ENCODE data around the gene NGDN. TPM values are rescaled to one million over a fixed set of nuclear protein-coding genes. Genes with fewer than 3 reads are reported as not detected.

Gene NGDN
- polyA plus RNA-seq, 1 of the 3 experiments (the other 2 are of a cell fraction): 64.3 TPM

DNA sequence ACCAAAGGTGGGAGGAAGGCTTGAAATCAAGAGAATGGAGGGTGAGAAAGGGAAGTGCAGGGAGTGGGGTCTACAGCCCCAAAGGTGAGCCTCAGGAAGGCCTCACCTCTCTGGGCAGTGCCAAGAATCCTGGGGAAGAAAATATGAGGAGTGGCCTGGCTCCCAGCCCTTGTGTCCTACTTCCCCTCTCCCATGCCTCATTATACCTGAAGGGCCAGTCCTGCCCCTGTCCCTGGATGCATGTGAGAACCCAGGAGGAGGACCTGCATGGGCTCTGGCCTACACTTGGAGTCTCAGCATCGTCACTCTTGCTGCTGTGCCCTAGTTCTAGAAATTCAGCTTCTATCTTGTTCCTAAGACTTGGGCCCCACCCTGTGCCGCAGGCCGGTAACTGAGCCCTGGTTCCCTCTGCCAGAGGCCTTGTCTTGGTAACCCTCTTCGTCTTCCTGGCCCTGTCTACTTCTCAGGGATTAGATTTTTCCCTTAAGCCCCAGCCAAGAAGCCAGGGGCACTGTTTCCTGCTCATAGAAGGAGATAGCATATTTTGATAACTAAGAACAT, 23.1 kb upstream of the NGDN start:
- H3F3A ChIP-seq (replicated peaks; ENCODE audit: insufficient read depth): no peaks in the 10 kb centered on the region
- CTCF ChIA-PET: interaction anchor here (1.0 kb wide), 1 partner anchor 26 kb away, joined by 3 read pairs; no protein-coding TSS in a partner anchor
- H3K27ac ChIP-seq (ENCODE audit: low read depth in 2 of 2, low read length in 1 of 2): no peak overlapping the region
- POLR2A ChIA-PET: no interaction called here
- TF ChIP-seq, protein P1, sequence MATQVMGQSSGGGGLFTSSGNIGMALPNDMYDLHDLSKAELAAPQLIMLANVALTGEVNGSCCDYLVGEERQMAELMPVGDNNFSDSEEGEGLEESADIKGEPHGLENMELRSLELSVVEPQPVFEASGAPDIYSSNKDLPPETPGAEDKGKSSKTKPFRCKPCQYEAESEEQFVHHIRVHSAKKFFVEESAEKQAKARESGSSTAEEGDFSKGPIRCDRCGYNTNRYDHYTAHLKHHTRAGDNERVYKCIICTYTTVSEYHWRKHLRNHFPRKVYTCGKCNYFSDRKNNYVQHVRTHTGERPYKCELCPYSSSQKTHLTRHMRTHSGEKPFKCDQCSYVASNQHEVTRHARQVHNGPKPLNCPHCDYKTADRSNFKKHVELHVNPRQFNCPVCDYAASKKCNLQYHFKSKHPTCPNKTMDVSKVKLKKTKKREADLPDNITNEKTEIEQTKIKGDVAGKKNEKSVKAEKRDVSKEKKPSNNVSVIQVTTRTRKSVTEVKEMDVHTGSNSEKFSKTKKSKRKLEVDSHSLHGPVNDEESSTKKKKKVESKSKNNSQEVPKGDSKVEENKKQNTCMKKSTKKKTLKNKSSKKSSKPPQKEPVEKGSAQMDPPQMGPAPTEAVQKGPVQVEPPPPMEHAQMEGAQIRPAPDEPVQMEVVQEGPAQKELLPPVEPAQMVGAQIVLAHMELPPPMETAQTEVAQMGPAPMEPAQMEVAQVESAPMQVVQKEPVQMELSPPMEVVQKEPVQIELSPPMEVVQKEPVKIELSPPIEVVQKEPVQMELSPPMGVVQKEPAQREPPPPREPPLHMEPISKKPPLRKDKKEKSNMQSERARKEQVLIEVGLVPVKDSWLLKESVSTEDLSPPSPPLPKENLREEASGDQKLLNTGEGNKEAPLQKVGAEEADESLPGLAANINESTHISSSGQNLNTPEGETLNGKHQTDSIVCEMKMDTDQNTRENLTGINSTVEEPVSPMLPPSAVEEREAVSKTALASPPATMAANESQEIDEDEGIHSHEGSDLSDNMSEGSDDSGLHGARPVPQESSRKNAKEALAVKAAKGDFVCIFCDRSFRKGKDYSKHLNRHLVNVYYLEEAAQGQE (IDR thresholded peaks at IDR 0.05; ENCODE audit: low read depth, low read length): no peak
- TF ChIP-seq RXRA (IDR thresholded peaks at IDR 0.05; ENCODE audit: borderline replicate concordance, low read depth) (no peak), NFIC (IDR thresholded peaks at IDR 0.05; ENCODE audit: borderline replicate concordance) (no peak)
- DNase-seq: no peak
- peaks cover 11% of the 10 kb centered on the region for H3K27me3 ChIP-seq (ENCODE audit: insufficient read depth)
- H3K9me3 ChIP-seq: no peaks in the 10 kb centered on the region
- no peak overlapping the region for H2AFZ ChIP-seq (ENCODE audit: low read depth)
- no peaks in the 10 kb centered on the region for H4K20me1 ChIP-seq (ENCODE audit: insufficient read depth)
- no peaks in the 10 kb centered on the region for H3K36me3 ChIP-seq (replicated peaks in 1 of 2; ENCODE audit: control insufficient read depth in 1 of 2, insufficient read depth in 2 of 2, low read length in 1 of 2)
- no peak overlapping the region for H3K4me3 ChIP-seq (ENCODE audit: low read depth in 2 of 2, low read length in 1 of 2)
- H3K9ac ChIP-seq: no peak overlapping the region
- no peaks in the 10 kb centered on the region for H3K79me2 ChIP-seq (ENCODE audit: insufficient read depth)
- H3K9me2 ChIP-seq: no peaks in the 10 kb centered on the region
- H3K4me1 ChIP-seq (ENCODE audit: control insufficient read depth in 1 of 2, insufficient read depth in 2 of 2, low read depth in 1 of 2, low read length in 1 of 2): no peaks in the 10 kb centered on the region
- WGBS (ENCODE audit: low lambda C conversion rate): 50% methylated on average over 4 of the region's 4 CpGs
- H3K4me2 ChIP-seq: no peak overlapping the region

DNA sequence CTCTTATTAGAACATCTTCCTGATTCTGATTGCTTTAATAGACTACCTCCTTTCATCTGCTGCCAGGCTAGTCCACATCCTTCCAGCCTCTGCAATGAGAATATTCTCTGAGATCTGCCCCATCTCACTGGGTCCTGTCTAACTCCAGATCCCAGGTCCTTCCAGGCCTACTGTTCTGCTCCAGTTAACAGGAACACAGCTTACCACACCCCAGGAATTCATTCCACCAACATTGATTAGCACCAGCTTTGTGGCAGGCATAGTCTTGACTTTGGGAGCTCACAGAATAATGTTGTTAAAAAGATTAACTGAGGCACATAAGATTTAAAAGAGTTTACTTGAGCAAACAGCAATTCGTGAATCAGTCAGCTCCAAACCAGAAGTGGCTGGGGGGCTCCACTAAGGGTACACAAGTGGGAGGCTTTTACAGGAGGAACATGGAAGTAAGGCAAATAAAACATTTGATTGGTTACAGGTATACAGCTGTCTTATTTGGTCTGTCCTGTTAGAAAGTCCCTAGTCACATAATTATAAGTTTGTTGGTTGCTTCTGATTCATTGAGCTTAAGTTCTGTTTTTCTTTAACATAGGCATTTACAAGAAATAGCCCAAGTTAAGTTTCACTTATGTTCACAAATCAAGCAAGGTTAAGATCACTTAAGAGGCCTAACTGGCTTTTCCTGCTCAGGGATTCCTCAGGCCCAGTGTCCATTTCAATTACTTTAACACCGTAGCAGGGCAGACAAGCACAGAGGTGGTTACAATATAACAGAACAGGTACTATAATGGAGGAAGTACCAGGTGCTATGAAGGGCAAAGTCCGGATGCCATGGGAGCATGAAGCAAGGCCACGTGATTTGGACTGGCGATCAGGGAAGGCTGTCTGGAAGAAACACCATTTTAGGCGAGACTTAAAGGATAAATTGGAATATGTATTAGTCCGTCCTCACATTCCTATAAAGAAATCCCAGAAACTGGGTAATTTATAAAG, 21.8 kb upstream of the NGDN start:
- no peak for DNase-seq
- H3K36me3 ChIP-seq (replicated peaks in 1 of 2; ENCODE audit: control insufficient read depth in 1 of 2, insufficient read depth in 2 of 2, low read length in 1 of 2): no peaks in the 10 kb centered on the region
- H3K79me2 ChIP-seq (ENCODE audit: insufficient read depth): no peaks in the 10 kb centered on the region
- H3F3A ChIP-seq (replicated peaks; ENCODE audit: insufficient read depth): no peaks in the 10 kb centered on the region
- H2AFZ ChIP-seq (ENCODE audit: low read depth): no peak overlapping the region
- H3K9ac ChIP-seq: no peak overlapping the region
- no peak overlapping the region for H3K27ac ChIP-seq (ENCODE audit: low read depth in 2 of 2, low read length in 1 of 2)
- no peaks in the 10 kb centered on the region for H4K20me1 ChIP-seq (ENCODE audit: insufficient read depth)
- ChIA-PET POLR2A (no interaction called here), CTCF (interaction anchor here (1.2 kb wide), 1 partner anchor 11 kb away, joined by 3 read pairs; no protein-coding TSS in a partner anchor)
- H3K4me1 ChIP-seq (ENCODE audit: control insufficient read depth in 1 of 2, insufficient read depth in 2 of 2, low read depth in 1 of 2, low read length in 1 of 2): no peaks in the 10 kb centered on the region
- no peak overlapping the region for H3K4me2 ChIP-seq
- no peaks in the 10 kb centered on the region for H3K9me3 ChIP-seq
- WGBS (ENCODE audit: low lambda C conversion rate): 44% methylated on average over 7 of the region's 7 CpGs
- no peak overlapping the region for H3K4me3 ChIP-seq (ENCODE audit: low read depth in 2 of 2, low read length in 1 of 2)
- TF ChIP-seq MEF2A (IDR thresholded peaks at IDR 0.05; ENCODE audit: borderline replicate concordance, low read depth): no peak
- TF ChIP-seq RAD21 (IDR thresholded peaks at IDR 0.05; ENCODE audit: low read length): no peak
- H3K9me2 ChIP-seq: no peaks in the 10 kb centered on the region
- H3K27me3 ChIP-seq (ENCODE audit: insufficient read depth): peaks cover 11% of the 10 kb centered on the region; the same call in 1 of the 2 replicates

Measured in SK-N-SH (cell line).